ENCODE data around the gene COL23A1.

Gene COL23A1

GRCh38 chr5:178228609-178229008, 361.6 kb downstream of the COL23A1 start (continued):
- TF ChIP-seq ZSCAN5A (tag by site-specific recombination; IDR thresholded peaks at IDR 0.05) (no peak), ZNF560 (tag by site-specific recombination; IDR thresholded peaks at IDR 0.05; ENCODE audit: borderline replicate concordance) (no peak), ZSCAN30 (tag by site-specific recombination; IDR thresholded peaks at IDR 0.05) (no peak), ZNF626 (tag by site-specific recombination; IDR thresholded peaks at IDR 0.05) (no peak), ZNF132 (tag by site-specific recombination; IDR thresholded peaks at IDR 0.05; ENCODE audit: borderline replicate concordance) (no peak)

- ChIA-PET POLR2A (interaction anchor here (5.1 kb wide), 1 partner anchor 24 kb away, joined by 20 read pairs; the partner anchor contains the start of gene HNRNPAB), CTCF (interaction anchor here (1.0 to 1.1 kb wide), 2 partner anchors 12 to 17 kb away, joined by 4 to 5 read pairs; no protein-coding TSS in a partner anchor)
- peaks cover 15 to 81% of the 10 kb centered on the region in 2 experiments; a peak in 2 of 3 replicates for H3K36me3 ChIP-seq (ENCODE audit: control insufficient read depth in 2 of 2, insufficient read depth in 1 of 2, low read length in 2 of 2)
- no peak overlapping the region for H3K27ac ChIP-seq (ENCODE audit: extremely low read depth, low read depth, low read length)
- H3K4me1 ChIP-seq (ENCODE audit: control insufficient read depth, insufficient read depth, low read length), result no peaks in the 10 kb centered on the region
- H3K4me3 ChIP-seq (ENCODE audit: low read depth, low read length), result no peak overlapping the region
- H3K9me3 ChIP-seq (ENCODE audit: control insufficient read depth, insufficient read depth, low read depth, low read length), result no peaks in the 10 kb centered on the region
- TF ChIP-seq OSR2 (tag by site-specific recombination; IDR thresholded peaks at IDR 0.05) (no peak), HOXD13 (CRISPR knock-in tag; IDR thresholded peaks at IDR 0.05; ENCODE audit: borderline replicate concordance) (no peak), ZNF521 (tag by site-specific recombination; IDR thresholded peaks at IDR 0.05) (no peak), ZFP69B (tag by site-specific recombination; IDR thresholded peaks at IDR 0.05) (no peak), MYNN (tag by site-specific recombination; IDR thresholded peaks at IDR 0.05; ENCODE audit: borderline replicate concordance) (no peak), ZNF561 (tag by site-specific recombination; IDR thresholded peaks at IDR 0.05; ENCODE audit: borderline replicate concordance) (no peak), ZNF433 (tag by site-specific recombination; IDR thresholded peaks at IDR 0.05; ENCODE audit: low read depth) (no peak), PRDM6 (tag by site-specific recombination; IDR thresholded peaks at IDR 0.05) (no peak), TSHZ1 (tag by site-specific recombination; IDR thresholded peaks at IDR 0.05; ENCODE audit: borderline replicate concordance) (no peak), ZNF223 (tag by site-specific recombination; IDR thresholded peaks at IDR 0.05) (no peak), ZNF404 (tag by site-specific recombination; IDR thresholded peaks at IDR 0.05) (no peak), ZNF585B (tag by site-specific recombination; IDR thresholded peaks at IDR 0.05) (no peak), ZNF157 (tag by site-specific recombination; IDR thresholded peaks at IDR 0.05) (no peak), BCL11B (tag by site-specific recombination; IDR thresholded peaks at IDR 0.05; ENCODE audit: low read depth) (no peak), ZNF48 (tag by site-specific recombination; IDR thresholded peaks at IDR 0.05) (no peak), ZNF426 (tag by site-specific recombination; IDR thresholded peaks at IDR 0.05) (no peak), SCRT1 (tag by site-specific recombination; IDR thresholded peaks at IDR 0.05; ENCODE audit: borderline replicate concordance) (no peak)
Measured at GRCh38 chr5:178227929-178228328, 362.3 kb downstream of the COL23A1 start.

Data from HEK293 (cell line).